Gastroesophageal sphincter (tissue), 4 donors: ENCODE measurements around the gene C3orf20. TPM values are rescaled to one million over a fixed set of nuclear protein-coding genes. Genes with fewer than 3 reads are reported as not detected.

Experiments
- ATAC-seq: fragments of 150-250 bp; one replicate; pipeline ENCODE4 v1.9.1; 2016; ENCODE audit warnings: mild to moderate bottlenecking, moderate library complexity
- H3K27ac ChIP-seq, 4 donors: fragments of 200-600 bp; sonication (generic) in 3 of 4; 1 replicate in 3 of 4; 2 replicates in 1 of 4; pipeline ENCODE4 v1.5.1; 2016 to 2019
- H3K27me3 ChIP-seq: fragments of 200-600 bp; sonication (generic); one replicate; pipeline ENCODE4 v1.5.1; 2019
- H3K36me3 ChIP-seq, 2 donors: fragments of 200-600 bp; sonication (generic); one replicate each; pipeline ENCODE4 v1.5.1; 2019; ENCODE audit warnings: control low read depth in 1 of 2
- H3K4me1 ChIP-seq, 3 donors: fragments of 200-600 bp; sonication (generic); 1 replicate in 2 of 3; 2 replicates in 1 of 3; pipeline ENCODE4 v1.5.1; 2016 to 2019; ENCODE audit warnings: control low read depth in 2 of 3
- H3K4me3 ChIP-seq, 2 donors: fragments of 200-600 bp; sonication (generic); one replicate each; pipeline ENCODE4 v1.5.1; 2019; ENCODE audit warnings: mild to moderate bottlenecking in 1 of 2, moderate library complexity in 1 of 2
- H3K9me3 ChIP-seq, 3 donors: fragments of 200-600 bp; sonication (generic); one replicate each; pipeline ENCODE4 v1.5.1; 2017 to 2019; ENCODE audit warnings: control low read depth in 2 of 3
- CTCF ChIP-seq, 4 experiments: fragments of 200-600 bp in 2 of 4; fragments of 450-650 bp in 2 of 4; sonication (generic) in 1 of 4; IDR thresholded peaks; one replicate each; pipeline ENCODE4 v1.5.1; 2017 to 2019; ENCODE audit warnings: antibody characterized with exemption in 4 of 4, mild to moderate bottlenecking in 2 of 4, moderate library complexity in 2 of 4
- EP300 ChIP-seq: sonication (generic); formaldehyde crosslinking; IDR thresholded peaks from one replicate; pipeline ENCODE4 v1.6.1; 2017; ENCODE audit warnings: antibody characterized with exemption, mild to moderate bottlenecking
- POLR2A ChIP-seq, 2 donors: fragments of 450-650 bp; IDR thresholded peaks; one replicate each; pipeline ENCODE4 v1.6.1; 2017; ENCODE audit warnings: antibody characterized with exemption in 2 of 2, mild to moderate bottlenecking in 2 of 2, moderate library complexity in 1 of 2
- POLR2AphosphoS5 ChIP-seq: sonication (generic); formaldehyde crosslinking; IDR thresholded peaks from one replicate; pipeline ENCODE4 v1.6.1; 2017; ENCODE audit warnings: antibody characterized with exemption
- WGBS, 2 donors: methylation state at CpG; one replicate each; pipeline ENCODE4 v1.1.5; 2018; ENCODE audit warnings: low coverage in 1 of 2; 5-methylcytosine and 5-hydroxymethylcytosine counted together
- total RNA-seq, 4 donors: library from RNA; depleted of rRNA; stranded (reverse); fragments of >200 nt; gene quantifications; one replicate each; pipeline ENCODE4 v1.1.0, GENCODE V29; 2016

C3orf20 gene
- total RNA-seq, 4 donors from 2014 or later, result 0.13 TPM; not detected in 3

GRCh38 chr3:14725564-14726440 is 50.9 kb downstream of the C3orf20 start:
- TF ChIP-seq EP300, result no peak
- peak; percentile 72 for TF ChIP-seq POLR2AphosphoS5
- Histone ChIP-seq H3K9me3 (no peaks in the 10 kb centered on the region), H3K4me1 (peaks cover 3 to 32% (median 14%) of the 10 kb centered on the region in 3 donors), H3K27me3 (no peaks in the 10 kb centered on the region), H3K36me3 (no peaks in the 10 kb centered on the region), H3K27ac (peak overlapping the region; percentile 37 to 78 (median 73)), H3K4me3 (no peak overlapping the region)
- ATAC-seq, result peak; percentile 84
- WGBS, 2 donors, result 22 to 29% methylated on average over 1 to 4 of the region's 9 CpGs

- H3K36me3 ChIP-seq, result no peaks in the 10 kb centered on the region
- no peak for ATAC-seq
- 31 to 50% methylated on average over 1 to 5 of the region's 6 CpGs for WGBS, 2 donors
- no peaks in the 10 kb centered on the region for H3K27me3 ChIP-seq
- TF ChIP-seq POLR2A (IDR thresholded peaks at IDR 0.05), result no peak
- TF ChIP-seq POLR2AphosphoS5, result no peak
- no peak for TF ChIP-seq CTCF (IDR thresholded peaks at IDR 0.05)
- no peak for TF ChIP-seq EP300
- peaks cover 3 to 32% (median 14%) of the 10 kb centered on the region in 3 donors for H3K4me1 ChIP-seq
- peak overlapping the region in 3 of 4 donors; percentile 72 to 78 (median 74) for H3K27ac ChIP-seq
- no peaks in the 10 kb centered on the region for H3K9me3 ChIP-seq
- H3K4me3 ChIP-seq, result no peak overlapping the region
Observed at GRCh38 chr3:14726441-14726780, 51.5 kb downstream of the C3orf20 start.

GRCh38 chr3:14728113-14728512 is 53.2 kb downstream of the C3orf20 start:
- H3K9me3 ChIP-seq, result no peaks in the 10 kb centered on the region
- no peak for ATAC-seq
- no peak overlapping the region for H3K27ac ChIP-seq
- H3K4me3 ChIP-seq, result no peak overlapping the region
- no peaks in the 10 kb centered on the region for H3K27me3 ChIP-seq
- 96 to 98% methylated on average over 4 to 5 of the region's 5 CpGs for WGBS, 2 donors
- H3K36me3 ChIP-seq, result no peaks in the 10 kb centered on the region
- H3K4me1 ChIP-seq, result peaks cover 3 to 32% (median 14%) of the 10 kb centered on the region in 3 donors
- TF ChIP-seq CTCF (IDR thresholded peaks at IDR 0.05), result no peak
- TF ChIP-seq EP300, result no peak

GRCh38 chr3:14730703-14731382 is 55.9 kb downstream of the C3orf20 start:
- no peaks in the 10 kb centered on the region for H3K9me3 ChIP-seq
- no peaks in the 10 kb centered on the region for H3K36me3 ChIP-seq
- 57 to 82% methylated on average over 3 to 6 of the region's 6 CpGs for WGBS, 2 donors
- H3K27ac ChIP-seq, result no peak overlapping the region
- no peak for ATAC-seq
- H3K4me1 ChIP-seq, result peaks cover 0 to 15% (median 8%) of the 10 kb centered on the region in 3 donors
- H3K4me3 ChIP-seq, result no peak overlapping the region
- TF ChIP-seq CTCF (IDR thresholded peaks at IDR 0.05) (no peak), EP300 (no peak), POLR2A (IDR thresholded peaks at IDR 0.05) (no peak), POLR2AphosphoS5 (no peak)
- H3K27me3 ChIP-seq, result no peaks in the 10 kb centered on the region

- Histone ChIP-seq H3K4me1 (no peaks in the 10 kb centered on the region), H3K4me3 (no peak overlapping the region), H3K9me3 (peaks cover 0 to 19% (median 0%) of the 10 kb centered on the region in 3 donors), H3K27me3 (no peaks in the 10 kb centered on the region), H3K36me3 (no peaks in the 10 kb centered on the region), H3K27ac (no peak overlapping the region)
- TF ChIP-seq CTCF (IDR thresholded peaks at IDR 0.05) (no peak), EP300 (no peak), POLR2AphosphoS5 (no peak), POLR2A (IDR thresholded peaks at IDR 0.05) (no peak)
- ATAC-seq, result no peak
- WGBS, 2 donors, result 39 to 44% methylated on average over 5 of the region's 5 CpGs
Observed at GRCh38 chr3:14740983-14741382, 66.0 kb downstream of the C3orf20 start.
